Tibial nerve (tissue), 4 donors: ENCODE measurements around the gene KLHDC4. TPM values are rescaled to one million over a fixed set of nuclear protein-coding genes. Genes with fewer than 3 reads are reported as not detected.
"Not testable (repeated sequence)": the region's sequence is repeated elsewhere in the genome, so short reads cannot be mapped to it uniquely, and the experiment has no call there.

Experiments
- DNase-seq, 2 donors: peaks; one replicate each; pipeline ENCODE4 v3.0.0-alpha.2; 2019; ENCODE audit warnings: low spot score in 2 of 2
- H3K27ac ChIP-seq, 4 donors: fragments of 200-600 bp; sonication (generic) in 3 of 4; one replicate each; pipeline ENCODE4 v1.5.1; 2017 to 2019; ENCODE audit warnings: mild to moderate bottlenecking in 1 of 4
- H3K27me3 ChIP-seq, 2 donors: fragments of 200-600 bp; sonication (generic) in 1 of 2; one replicate each; pipeline versions ENCODE4 v1.5.1 to v1.6.0; 2017 to 2019
- H3K36me3 ChIP-seq, 3 donors: fragments of 200-600 bp; sonication (generic); one replicate each; pipeline ENCODE4 v1.5.1; 2018 to 2019
- H3K4me1 ChIP-seq, 4 donors: fragments of 200-600 bp; sonication (generic) in 3 of 4; one replicate each; pipeline ENCODE4 v1.5.1; 2017 to 2019
- H3K4me3 ChIP-seq, 4 donors: fragments of 200-600 bp; sonication (generic) in 3 of 4; one replicate each; pipeline ENCODE4 v1.5.1; 2017 to 2019; ENCODE audit warnings: mild to moderate bottlenecking in 1 of 4, moderate library complexity in 1 of 4
- H3K9me3 ChIP-seq, 4 donors: fragments of 200-600 bp; sonication (generic) in 3 of 4; one replicate each; pipeline ENCODE4 v1.5.1; 2017 to 2019
- EP300 ChIP-seq, 2 donors: sonication (generic); formaldehyde crosslinking; IDR thresholded peaks; one replicate each; pipeline ENCODE4 v1.6.1; 2017; ENCODE audit warnings: antibody characterized with exemption in 2 of 2, mild to moderate bottlenecking in 1 of 2
- POLR2A ChIP-seq, 2 donors: fragments of 450-650 bp; IDR thresholded peaks; one replicate each; pipeline ENCODE4 v1.6.1; 2017; ENCODE audit warnings: antibody characterized with exemption in 2 of 2, mild to moderate bottlenecking in 2 of 2, moderate library complexity in 2 of 2
- WGBS, 2 donors: methylation state at CpG; one replicate each; pipeline ENCODE4 v1.1.5; 2018; 5-methylcytosine and 5-hydroxymethylcytosine counted together
- total RNA-seq, 4 donors: library from RNA; depleted of rRNA; stranded (reverse); fragments of >200 nt; gene quantifications; one replicate each; pipeline ENCODE4 v1.1.0, GENCODE V29; 2016
- TF ChIP-seq, protein P1 (sequence below), 5 experiments: fragments of 200-600 bp in 3 of 5; fragments of 450-650 bp in 2 of 5; sonication (generic) in 3 of 5; IDR thresholded peaks; one replicate each; pipeline ENCODE4 v1.5.1; 2016 to 2019; ENCODE audit warnings: antibody characterized with exemption in 5 of 5, mild to moderate bottlenecking in 3 of 5, moderate library complexity in 2 of 5

KLHDC4 gene
- 10 to 100 TPM; 26.9 to 61.5 (median 42.5) TPM for total RNA-seq

DNA sequence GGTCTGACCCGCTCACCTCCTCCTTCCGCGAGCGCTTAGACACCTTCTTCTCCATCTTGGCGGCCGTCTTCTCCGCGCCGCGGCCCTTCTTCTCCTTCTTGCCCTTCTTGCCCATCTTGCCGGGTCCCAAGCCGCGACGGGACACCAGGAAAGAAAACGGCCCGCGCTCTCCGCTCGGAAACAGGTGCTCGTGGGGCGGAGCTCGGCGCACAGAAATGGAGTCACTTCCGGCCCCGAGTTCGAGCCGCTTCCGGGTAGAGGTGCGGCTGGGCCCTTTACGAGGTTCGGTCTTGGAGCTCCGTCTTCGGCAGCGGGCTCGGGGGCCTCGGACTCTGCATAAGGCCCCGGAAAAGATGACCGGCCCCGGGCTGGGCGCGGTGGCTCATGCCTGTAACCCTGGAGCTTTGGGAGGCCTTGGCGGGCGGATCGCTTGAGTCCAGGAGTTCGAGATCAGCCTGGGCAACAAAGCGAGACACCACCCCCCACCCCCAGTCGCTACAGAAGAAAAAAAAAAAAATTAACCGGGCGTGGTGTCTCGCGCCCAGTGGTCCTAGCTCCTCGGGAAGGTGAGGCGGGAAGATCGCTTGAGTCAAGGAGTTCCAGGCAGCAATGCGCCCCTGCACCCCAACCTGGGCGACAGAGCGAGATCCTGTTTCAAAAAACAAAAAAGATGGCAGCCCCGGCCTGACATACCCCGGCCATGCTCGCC, at the start of gene KLHDC4:
TSS of gene KLHDC4 (minus strand) at position 211 of the 709 bp plus-strand sequence. CDS start at position 115, 96 bp downstream.
- peak; percentile 81 to 89 for DNase-seq
- H3K36me3 ChIP-seq = peaks cover 0 to 34% (median 0%) of the 10 kb centered on the region in 3 donors
- peak; percentile 92 to 94 for TF ChIP-seq EP300 (IDR thresholded peaks at IDR 0.05)
- TF ChIP-seq POLR2A (IDR thresholded peaks at IDR 0.05) = peak; percentile 30 to 66
- TF ChIP-seq, protein P1, sequence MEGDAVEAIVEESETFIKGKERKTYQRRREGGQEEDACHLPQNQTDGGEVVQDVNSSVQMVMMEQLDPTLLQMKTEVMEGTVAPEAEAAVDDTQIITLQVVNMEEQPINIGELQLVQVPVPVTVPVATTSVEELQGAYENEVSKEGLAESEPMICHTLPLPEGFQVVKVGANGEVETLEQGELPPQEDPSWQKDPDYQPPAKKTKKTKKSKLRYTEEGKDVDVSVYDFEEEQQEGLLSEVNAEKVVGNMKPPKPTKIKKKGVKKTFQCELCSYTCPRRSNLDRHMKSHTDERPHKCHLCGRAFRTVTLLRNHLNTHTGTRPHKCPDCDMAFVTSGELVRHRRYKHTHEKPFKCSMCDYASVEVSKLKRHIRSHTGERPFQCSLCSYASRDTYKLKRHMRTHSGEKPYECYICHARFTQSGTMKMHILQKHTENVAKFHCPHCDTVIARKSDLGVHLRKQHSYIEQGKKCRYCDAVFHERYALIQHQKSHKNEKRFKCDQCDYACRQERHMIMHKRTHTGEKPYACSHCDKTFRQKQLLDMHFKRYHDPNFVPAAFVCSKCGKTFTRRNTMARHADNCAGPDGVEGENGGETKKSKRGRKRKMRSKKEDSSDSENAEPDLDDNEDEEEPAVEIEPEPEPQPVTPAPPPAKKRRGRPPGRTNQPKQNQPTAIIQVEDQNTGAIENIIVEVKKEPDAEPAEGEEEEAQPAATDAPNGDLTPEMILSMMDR (IDR thresholded peaks at IDR 0.05) = peak in 1 of 5 experiments; percentile 29

DNA sequence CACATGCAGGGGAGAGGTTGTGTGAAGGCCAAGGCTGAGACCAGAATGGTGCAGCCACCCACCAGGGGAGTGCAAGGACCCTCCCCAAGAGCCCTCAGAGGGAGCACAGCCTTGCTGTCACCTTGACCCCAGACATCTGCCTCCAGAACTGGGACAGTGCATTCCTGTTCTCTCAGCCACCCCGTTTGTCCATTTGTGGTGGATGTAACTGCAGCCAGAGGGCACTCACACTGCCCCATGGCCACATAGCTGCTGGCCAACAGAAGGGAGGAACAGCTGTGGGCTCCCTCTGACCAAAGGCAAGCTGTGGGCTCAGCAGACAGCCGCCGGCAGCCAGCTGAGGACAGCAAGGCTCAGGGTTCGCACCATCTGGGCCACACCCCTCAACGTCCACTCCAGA, 49.8 kb upstream of the KLHDC4 start:
- H3K27ac ChIP-seq = peak overlapping the region in 1 of 4 donors; percentile 13
- no peaks in the 10 kb centered on the region for H3K27me3 ChIP-seq
- WGBS, 2 donors = 70 to 78% methylated on average over 5 of the region's 5 CpGs
- no peak overlapping the region for H3K4me3 ChIP-seq
- no peaks in the 10 kb centered on the region for H3K36me3 ChIP-seq
- H3K9me3 ChIP-seq = peaks cover 0 to 28% (median 3%) of the 10 kb centered on the region in 4 donors
- DNase-seq = no peak
- no peaks in the 10 kb centered on the region for H3K4me1 ChIP-seq
- TF ChIP-seq EP300 (IDR thresholded peaks at IDR 0.05) (no peak), POLR2A (IDR thresholded peaks at IDR 0.05) (no peak)
- TF ChIP-seq, protein P1 (IDR thresholded peaks at IDR 0.05) = no peak

More for the DNA sequence above, at the start of gene KLHDC4:
- no peaks in the 10 kb centered on the region for H3K9me3 ChIP-seq
- H3K4me1 ChIP-seq = peaks cover 0 to 35% (median 12%) of the 10 kb centered on the region in 4 donors
- H3K27ac ChIP-seq = peak within 1 kb of the TSS; percentile 73 to 93 (median 90)
- 1 to 2% methylated on average over 44 to 60 of the region's 60 CpGs for WGBS, 2 donors
- H3K4me3 ChIP-seq = peak within 1 kb of the TSS; percentile 76 to 98 (median 89)
- no peaks in the 10 kb centered on the region for H3K27me3 ChIP-seq

DNA sequence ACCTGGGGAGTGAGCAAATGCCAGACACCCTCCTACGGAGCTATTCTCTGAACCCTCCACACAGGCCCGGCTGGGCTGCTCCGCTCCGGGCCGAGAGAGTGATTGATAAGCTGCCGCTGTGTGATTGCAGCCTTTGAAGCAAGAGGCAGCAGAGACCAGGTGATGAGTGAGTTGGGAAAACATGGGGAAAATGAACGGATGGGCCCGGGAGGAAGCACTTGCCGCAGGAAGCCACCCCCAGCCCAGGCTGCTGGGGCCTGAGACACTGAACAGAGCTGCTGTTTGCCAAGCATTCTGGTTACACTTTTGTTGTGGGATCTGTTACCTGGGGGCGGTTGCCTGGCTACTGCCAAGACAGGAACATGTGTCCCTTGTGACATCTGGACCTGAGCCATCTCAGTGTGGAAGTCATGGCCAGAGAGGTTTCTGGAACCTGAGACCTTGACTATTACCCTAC, 46.4 kb upstream of the KLHDC4 start:
- H3K27me3 ChIP-seq = peaks cover 0 to 2% of the 10 kb centered on the region in 2 donors
- 47 to 49% methylated on average over 10 of the region's 10 CpGs for WGBS, 2 donors
- DNase-seq = no peak
- no peak overlapping the region for H3K27ac ChIP-seq
- TF ChIP-seq POLR2A (IDR thresholded peaks at IDR 0.05) (no peak), EP300 (IDR thresholded peaks at IDR 0.05) (no peak)
- TF ChIP-seq, protein P1 (IDR thresholded peaks at IDR 0.05) = no peak
- H3K4me1 ChIP-seq = peaks cover 0 to 2% (median 0%) of the 10 kb centered on the region in 4 donors
- H3K4me3 ChIP-seq = no peak overlapping the region
- H3K36me3 ChIP-seq = no peaks in the 10 kb centered on the region
- H3K9me3 ChIP-seq = peaks cover 0 to 14% (median under 1%) of the 10 kb centered on the region in 4 donors

DNA sequence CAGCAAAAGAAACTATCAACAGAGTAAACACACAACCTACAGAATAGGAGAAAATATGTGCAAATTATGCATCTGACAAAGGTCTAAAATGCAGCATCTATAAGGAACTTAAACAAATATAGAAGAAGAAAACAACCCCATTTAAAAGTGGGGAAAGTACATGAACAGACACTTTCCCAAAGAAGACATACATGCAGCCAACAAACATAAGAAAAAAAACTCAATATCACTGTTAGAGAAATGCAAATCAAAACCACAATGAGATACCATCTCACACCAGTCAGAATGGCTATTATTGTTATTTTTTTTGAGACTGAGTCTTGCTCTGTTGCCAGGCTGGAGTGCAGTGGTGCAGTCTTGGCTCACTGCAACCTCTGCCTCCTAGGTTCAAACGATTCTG, 45.7 kb upstream of the KLHDC4 start:
- not testable (repeated sequence) for H3K4me3 ChIP-seq, DNase-seq, H3K27ac ChIP-seq, H3K36me3 ChIP-seq, H3K9me3 ChIP-seq, H3K4me1 ChIP-seq
- WGBS, 2 donors = 72 to 75% methylated on average over 1 of the region's 1 CpG
- peaks cover 0 to 10% of the 10 kb centered on the region in 2 donors for H3K27me3 ChIP-seq

DNA sequence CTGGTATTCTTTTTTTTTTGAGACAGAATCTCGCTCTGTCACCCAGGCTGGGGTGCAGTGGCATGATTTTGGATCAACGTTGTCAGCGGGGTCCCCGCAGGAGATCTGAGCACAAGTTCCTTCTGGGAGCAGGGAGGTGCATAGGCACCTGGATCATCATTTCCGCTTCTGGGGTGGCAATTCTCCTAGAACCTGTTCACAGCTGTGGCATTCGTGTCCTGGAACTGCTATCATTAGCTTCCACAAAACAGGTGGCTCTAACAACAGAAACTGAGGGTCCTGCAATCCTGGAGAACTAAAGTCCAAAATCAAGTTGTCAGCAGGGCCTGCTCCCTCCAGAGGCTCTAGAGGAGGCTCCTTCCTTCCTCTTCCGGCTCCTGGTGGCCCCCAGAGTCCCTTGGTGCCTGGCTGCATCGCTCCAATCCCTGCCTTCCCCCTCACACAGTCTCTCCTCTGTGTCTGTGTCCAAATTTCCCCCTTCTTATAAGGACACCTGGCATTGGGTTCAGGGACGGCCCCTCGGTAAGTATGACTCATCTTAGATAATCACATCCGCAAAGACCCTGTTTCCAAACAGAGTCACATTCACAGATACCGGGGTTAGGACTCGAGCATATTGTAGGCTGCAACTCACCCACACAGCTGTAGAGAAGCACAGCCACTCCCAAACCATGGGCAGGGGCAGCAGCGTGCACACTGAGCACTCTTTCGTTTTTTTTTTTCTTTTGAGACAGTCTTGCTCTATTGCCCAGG, 43.5 kb upstream of the KLHDC4 start:
- Histone ChIP-seq H3K27ac (no peak overlapping the region), H3K4me1 (peaks cover 0 to 13% (median 4%) of the 10 kb centered on the region in 4 donors), H3K4me3 (no peak overlapping the region), H3K27me3 (peaks cover 0 to 25% of the 10 kb centered on the region in 2 donors), H3K9me3 (no peaks in the 10 kb centered on the region), H3K36me3 (no peaks in the 10 kb centered on the region)
- DNase-seq = no peak
- TF ChIP-seq POLR2A (IDR thresholded peaks at IDR 0.05) (no peak), EP300 (IDR thresholded peaks at IDR 0.05) (no peak)
- TF ChIP-seq, protein P1 (IDR thresholded peaks at IDR 0.05) = no peak
- 54% methylated on average over 15 of the region's 15 CpGs for WGBS, 2 donors
